ENCODE data around the gene PCDHGB4.

DNA sequence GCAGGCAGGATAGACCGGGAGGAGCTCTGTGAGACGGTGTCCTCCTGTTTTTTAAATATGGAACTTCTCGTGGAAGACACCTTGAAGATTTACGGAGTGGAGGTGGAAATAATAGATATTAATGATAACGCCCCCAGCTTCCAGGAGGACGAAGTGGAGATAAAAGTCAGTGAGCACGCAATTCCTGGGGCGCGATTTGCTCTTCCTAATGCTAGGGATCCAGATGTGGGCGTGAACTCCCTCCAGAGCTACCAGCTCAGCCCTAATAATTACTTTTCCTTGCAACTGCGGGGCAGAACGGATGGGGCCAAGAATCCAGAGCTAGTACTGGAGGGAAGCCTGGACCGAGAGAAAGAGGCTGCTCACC lies 34.0 kb downstream of the PCDHGB4 start:
- no peak for TF ChIP-seq GATA2 (IDR thresholded peaks at IDR 0.05; ENCODE audit: low read depth, low read length)
- no peak for TF ChIP-seq GATA3 (IDR thresholded peaks at IDR 0.05; ENCODE audit: low read depth, low read length)

All from SH-SY5Y (cell line).